ENCODE data around the gene RACK1.
"Not testable (repeated sequence)": the region's sequence is repeated elsewhere in the genome, so short reads cannot be mapped to it uniquely, and the experiment has no call there.

GRCh38 chr5:181267291-181267904 lies 23.7 kb upstream of the RACK1 start:
- TF ChIP-seq YY1 (IDR thresholded peaks at IDR 0.05; ENCODE audit: insufficient read depth, insufficient read length); ZNF274 (IDR thresholded peaks at IDR 0.05; ENCODE audit: low read depth, low read length); SUZ12 (IDR thresholded peaks at IDR 0.05; ENCODE audit: extremely low read depth, insufficient read depth, insufficient read length): not testable (repeated sequence)
